Inferior parietal cortex (tissue), 1 donor: ENCODE measurements around the gene KCNMA1.

ENCODE experiments used
- DNase-seq: peaks from one replicate; pipeline ENCODE4 v3.0.0-alpha.2; 2016; ENCODE audit errors: extremely low spot score

KCNMA1 gene

GRCh38 chr10:77490534-77491314 is 146.9 kb downstream of the KCNMA1 start:
- no peak for DNase-seq

- no peak for DNase-seq
These were observed 151.1 kb downstream of the KCNMA1 start for GRCh38 chr10:77486517-77486916.

GRCh38 chr10:77485847-77486246 is 151.8 kb downstream of the KCNMA1 start:
- no peak for DNase-seq

GRCh38 chr10:77482072-77482471 is 155.5 kb downstream of the KCNMA1 start:
- DNase-seq = no peak

GRCh38 chr10:77479586-77479985 is 158.0 kb downstream of the KCNMA1 start:
- DNase-seq = no peak

- no peak for DNase-seq
These were observed 158.6 kb downstream of the KCNMA1 start for GRCh38 chr10:77478962-77479359.

- DNase-seq = peak; percentile 55
These were observed 159.2 kb downstream of the KCNMA1 start for GRCh38 chr10:77478247-77478961.

GRCh38 chr10:77475522-77475921 is 162.1 kb downstream of the KCNMA1 start:
- no peak for DNase-seq

GRCh38 chr10:77474939-77475338 is 162.7 kb downstream of the KCNMA1 start:
- DNase-seq = no peak

- no peak for DNase-seq
These were observed 163.2 kb downstream of the KCNMA1 start for GRCh38 chr10:77474386-77474785.

GRCh38 chr10:77472146-77472545 is 165.5 kb downstream of the KCNMA1 start:
- no peak for DNase-seq

GRCh38 chr10:77471069-77471536 is 166.5 kb downstream of the KCNMA1 start:
- no peak for DNase-seq

- DNase-seq = no peak
These were observed 170.1 kb downstream of the KCNMA1 start for GRCh38 chr10:77467422-77467963.

- DNase-seq = no peak
These were observed 173.5 kb downstream of the KCNMA1 start for GRCh38 chr10:77463967-77464745.

- peak; percentile 37 for DNase-seq
These were observed 174.1 kb downstream of the KCNMA1 start for GRCh38 chr10:77463499-77463898.

- DNase-seq = no peak
These were observed 175.8 kb downstream of the KCNMA1 start for GRCh38 chr10:77461636-77462296.

GRCh38 chr10:77459905-77460304 is 177.7 kb downstream of the KCNMA1 start:
- DNase-seq = no peak

GRCh38 chr10:77458986-77459590 is 178.5 kb downstream of the KCNMA1 start:
- no peak for DNase-seq

- DNase-seq = no peak
These were observed 179.9 kb downstream of the KCNMA1 start for GRCh38 chr10:77457721-77458120.

- no peak for DNase-seq
These were observed 180.3 kb downstream of the KCNMA1 start for GRCh38 chr10:77457266-77457665.

GRCh38 chr10:77456414-77456813 is 181.2 kb downstream of the KCNMA1 start:
- DNase-seq = no peak
